Aorta (tissue), 5 donors: ENCODE results near the gene ZBED1. TPM values are rescaled to one million over a fixed set of nuclear protein-coding genes. Genes with fewer than 3 reads are reported as not detected.

Source experiments
- ATAC-seq: fragments of 200-7000 bp; cut with Tn5 transposase; one replicate; pipeline ENCODE4 v1.9.1; 2022; ENCODE audit warnings: moderate library complexity; ENCODE audit not compliant: low FRiP score
- DNase-seq, 2 donors: peaks; one replicate each; pipeline ENCODE4 v3.0.0-alpha.2; 2020
- H3K27ac ChIP-seq, 2 donors: one replicate each; pipeline ENCODE4 v1.5.1; 2013; ENCODE audit warnings: low read length in 2 of 2, mild to moderate bottlenecking in 2 of 2, moderate library complexity in 2 of 2, control low read depth in 1 of 2, inconsistent platforms in 1 of 2, low read depth in 1 of 2
- H3K27me3 ChIP-seq, 2 donors: one replicate each; pipeline ENCODE4 v1.6.1; 2013; ENCODE audit warnings: control low read depth in 1 of 2, low read length in 1 of 2, mild to moderate bottlenecking in 1 of 2, moderate library complexity in 1 of 2; ENCODE audit not compliant: insufficient read depth in 2 of 2, control insufficient read depth in 1 of 2
- H3K36me3 ChIP-seq, 2 donors: one replicate each; pipeline ENCODE4 v1.6.1; 2013; ENCODE audit warnings: control low read depth in 1 of 2, low read length in 1 of 2, mild to moderate bottlenecking in 1 of 2; ENCODE audit not compliant: insufficient read depth in 2 of 2, control insufficient read depth in 1 of 2
- H3K4me1 ChIP-seq, 2 donors: one replicate each; pipeline ENCODE4 v1.6.1; 2013; ENCODE audit warnings: low read length in 2 of 2, control low read depth in 1 of 2, mild to moderate bottlenecking in 1 of 2, moderate library complexity in 1 of 2; ENCODE audit not compliant: insufficient read depth in 2 of 2, control insufficient read depth in 1 of 2
- H3K4me3 ChIP-seq, 2 donors: one replicate each; pipeline ENCODE4 v1.5.1; 2013; ENCODE audit warnings: low read length in 2 of 2, control low read depth in 1 of 2, mild to moderate bottlenecking in 1 of 2
- H3K9me3 ChIP-seq: one replicate; pipeline ENCODE4 v1.6.1; 2013; ENCODE audit warnings: mild to moderate bottlenecking, low read length; ENCODE audit not compliant: control insufficient read depth
- WGBS, 2 donors: extraction: QIAGEN DNeasy Blood & Tissue Kit; methylation state at CpG; one replicate each; pipeline ENCODE4 v1.1.7; 2013; 5-methylcytosine and 5-hydroxymethylcytosine counted together
- intact Hi-C, 2 donors: fragments of 100-400 bp; cut with DNase I; formaldehyde crosslinking; loops; one replicate each; pipeline versions ENCODE4 v1.14.2 to v1.15.0; 2022
- polyA plus RNA-seq, 2 donors: library from polyadenylated mRNA; stranded (reverse); fragments of 200-250 nt; gene quantifications; one replicate each; pipeline ENCODE4 v1.2.3, GENCODE V29; 2013
- total RNA-seq, 2 donors: library from RNA; stranded (reverse); fragmentation: NEBNext Ultra II Directional; extraction: Animal tissue kit (Norgen Biotek cat#: 25700); gene quantifications; one replicate each; pipeline ENCODE4 v1.2.1, GENCODE V29; 2021
- donor health status: healthy with polysubstance abuse.
- donor health status: Bipolar disorder and iron deficiency.
- donor health status: DM: no; HTN: no; CAD: no.
- donor health status: DM: no; HTN: no; CAD: no.
- donor health status: DM: yes; HTN: yes; CAD: no.

ZBED1 gene
- total and polyA plus RNA-seq, 4 donors = 15.2 to 33.5 (median 23.4) TPM

- ATAC-seq = no peak
- H3K27me3 ChIP-seq = no peaks in the 10 kb centered on the region
- no peaks in the 10 kb centered on the region for H3K9me3 ChIP-seq
- no peaks in the 10 kb centered on the region for H3K36me3 ChIP-seq
- intact Hi-C loops = no loop called here
- 86 to 88% methylated on average over 14 of the region's 14 CpGs for WGBS, 2 donors
- no peak overlapping the region for H3K4me3 ChIP-seq
- H3K27ac ChIP-seq = no peak overlapping the region
- DNase-seq = no peak
- no peaks in the 10 kb centered on the region for H3K4me1 ChIP-seq
Measured at GRCh38 chrX:2495595-2495994, 5.2 kb downstream of the ZBED1 start.

DNA sequence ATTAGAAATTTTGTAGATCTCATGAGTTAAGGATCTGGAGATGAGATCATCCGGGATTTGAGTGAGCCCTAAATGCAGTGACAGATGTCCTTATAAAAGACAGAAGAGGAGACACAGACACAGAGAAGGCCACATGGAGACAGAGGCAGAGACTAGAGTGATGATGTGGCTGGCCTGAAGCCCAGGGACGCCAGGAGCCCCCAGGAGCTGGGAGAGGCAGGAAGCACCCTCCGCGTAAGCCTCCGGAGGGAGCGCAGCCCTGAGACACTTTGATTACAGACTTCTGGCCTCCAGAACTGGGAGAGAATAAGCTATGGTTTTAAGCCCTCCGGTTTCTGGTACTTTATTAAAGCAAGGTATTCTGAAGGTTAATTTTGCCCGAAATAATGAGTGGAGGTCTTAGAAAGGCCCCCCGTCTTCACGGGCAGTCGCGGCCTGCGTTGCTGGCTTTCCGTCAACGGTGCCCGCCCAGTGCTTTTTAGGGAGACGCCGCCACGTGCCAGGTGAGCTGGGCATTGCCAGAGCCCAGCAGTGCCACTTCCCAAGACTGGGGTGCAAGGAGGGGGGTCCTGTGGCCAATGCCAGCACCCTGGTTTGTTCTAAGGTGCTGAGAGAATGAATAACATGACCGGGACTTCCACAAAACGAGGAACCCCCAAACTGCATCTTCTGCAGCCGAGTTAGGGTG is 8.1 kb downstream of the ZBED1 start:
- 93 to 95% methylated on average over 22 of the region's 22 CpGs for WGBS, 2 donors
- intact Hi-C loops = no loop called here
- Histone ChIP-seq H3K36me3 (peaks cover 0 to 16% of the 10 kb centered on the region in 2 donors), H3K27ac (no peak overlapping the region), H3K9me3 (no peaks in the 10 kb centered on the region), H3K4me1 (no peaks in the 10 kb centered on the region), H3K27me3 (no peaks in the 10 kb centered on the region), H3K4me3 (no peak overlapping the region)
- DNase-seq = no peak
- ATAC-seq = no peak

DNA sequence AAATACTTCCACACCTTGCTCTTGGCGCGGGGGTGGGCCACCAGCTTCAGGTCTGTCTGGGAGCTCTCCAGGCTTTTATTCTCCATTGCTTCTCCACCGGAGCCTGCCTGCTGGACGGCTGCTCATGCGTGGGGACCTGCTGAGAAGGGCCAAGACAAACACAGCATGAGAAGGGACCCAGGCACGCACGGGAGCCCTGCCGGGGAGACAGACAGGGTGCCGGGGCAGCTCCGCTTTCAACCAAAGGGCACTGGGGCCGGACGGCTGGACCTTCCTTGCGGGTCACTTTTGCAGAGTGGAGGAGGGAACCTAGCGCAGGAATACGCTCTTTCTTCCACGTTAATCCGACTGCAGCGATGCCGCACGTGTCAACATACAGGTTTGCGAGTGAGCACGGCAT is 10.1 kb downstream of the ZBED1 start:
- no peak overlapping the region for H3K27ac ChIP-seq
- no peaks in the 10 kb centered on the region for H3K4me1 ChIP-seq
- DNase-seq (no peak), ATAC-seq (no peak)
- no peak overlapping the region for H3K4me3 ChIP-seq
- 83 to 84% methylated on average over 22 of the region's 22 CpGs for WGBS, 2 donors
- no peaks in the 10 kb centered on the region for H3K27me3 ChIP-seq
- intact Hi-C loops = no loop called here
- H3K36me3 ChIP-seq = peaks cover 0 to 19% of the 10 kb centered on the region in 2 donors
- H3K9me3 ChIP-seq = no peaks in the 10 kb centered on the region

GRCh38 chrX:2489446-2490445 is 11.0 kb downstream of the ZBED1 start:
- no peaks in the 10 kb centered on the region for H3K4me1 ChIP-seq
- no peak overlapping the region for H3K4me3 ChIP-seq
- no peak overlapping the region for H3K27ac ChIP-seq
- peaks cover 0 to 19% of the 10 kb centered on the region in 2 donors for H3K36me3 ChIP-seq
- no peaks in the 10 kb centered on the region for H3K27me3 ChIP-seq
- intact Hi-C loops = no loop called here
- ATAC-seq (no peak), DNase-seq (no peak)
- H3K9me3 ChIP-seq = no peaks in the 10 kb centered on the region
- WGBS, 2 donors = 96 to 98% methylated on average over 65 of the region's 65 CpGs

DNA sequence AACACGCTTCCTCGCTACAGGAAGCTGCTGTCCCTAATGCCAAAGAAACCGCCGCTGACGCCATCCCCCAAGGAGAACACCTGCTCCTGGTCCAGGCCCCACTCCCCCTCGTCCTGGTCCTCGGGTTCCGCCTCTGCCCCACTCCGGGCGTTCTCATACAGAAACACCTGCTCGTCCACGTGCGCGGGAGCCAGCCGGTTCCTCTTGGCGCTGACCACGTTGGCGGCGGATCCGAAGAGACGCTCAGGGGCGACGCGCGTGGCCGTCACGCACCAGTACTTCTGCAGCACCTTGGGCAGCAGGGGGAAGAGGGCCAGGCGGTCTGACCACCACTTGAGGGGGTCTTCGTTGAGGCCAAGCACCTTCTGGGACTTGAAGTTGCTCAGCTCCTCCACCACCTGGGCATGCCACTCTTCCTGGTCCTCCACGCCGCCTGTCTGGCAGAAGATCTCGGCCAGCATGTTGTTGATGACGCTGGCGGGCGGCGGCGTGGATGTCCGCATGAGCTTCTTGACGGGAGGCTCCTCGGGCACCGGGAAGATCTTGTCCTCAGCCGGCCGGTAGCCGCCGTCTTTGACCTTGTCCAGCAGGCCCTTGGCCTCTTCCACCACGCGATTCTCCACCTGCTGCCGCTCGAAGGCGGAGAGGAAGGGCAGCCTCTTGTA is 12.0 kb downstream of the ZBED1 start:
- no peaks in the 10 kb centered on the region for H3K9me3 ChIP-seq
- no peak for ATAC-seq
- intact Hi-C loops = no loop called here
- peaks cover 0 to 19% of the 10 kb centered on the region in 2 donors for H3K36me3 ChIP-seq
- no peak overlapping the region for H3K27ac ChIP-seq
- 96 to 98% methylated on average over 50 of the region's 50 CpGs for WGBS, 2 donors
- no peaks in the 10 kb centered on the region for H3K27me3 ChIP-seq
- no peak for DNase-seq
- H3K4me1 ChIP-seq = no peaks in the 10 kb centered on the region
- no peak overlapping the region for H3K4me3 ChIP-seq

GRCh38 chrX:2487366-2487765 is 13.4 kb downstream of the ZBED1 start:
- Histone ChIP-seq H3K27ac (no peak overlapping the region), H3K4me3 (no peak overlapping the region), H3K36me3 (peaks cover 0 to 19% of the 10 kb centered on the region in 2 donors), H3K9me3 (no peaks in the 10 kb centered on the region), H3K27me3 (no peaks in the 10 kb centered on the region), H3K4me1 (no peaks in the 10 kb centered on the region)
- DNase-seq = no peak
- no peak for ATAC-seq
- intact Hi-C loops = no loop called here
- WGBS, 2 donors = 93 to 95% methylated on average over 16 of the region's 16 CpGs

DNA sequence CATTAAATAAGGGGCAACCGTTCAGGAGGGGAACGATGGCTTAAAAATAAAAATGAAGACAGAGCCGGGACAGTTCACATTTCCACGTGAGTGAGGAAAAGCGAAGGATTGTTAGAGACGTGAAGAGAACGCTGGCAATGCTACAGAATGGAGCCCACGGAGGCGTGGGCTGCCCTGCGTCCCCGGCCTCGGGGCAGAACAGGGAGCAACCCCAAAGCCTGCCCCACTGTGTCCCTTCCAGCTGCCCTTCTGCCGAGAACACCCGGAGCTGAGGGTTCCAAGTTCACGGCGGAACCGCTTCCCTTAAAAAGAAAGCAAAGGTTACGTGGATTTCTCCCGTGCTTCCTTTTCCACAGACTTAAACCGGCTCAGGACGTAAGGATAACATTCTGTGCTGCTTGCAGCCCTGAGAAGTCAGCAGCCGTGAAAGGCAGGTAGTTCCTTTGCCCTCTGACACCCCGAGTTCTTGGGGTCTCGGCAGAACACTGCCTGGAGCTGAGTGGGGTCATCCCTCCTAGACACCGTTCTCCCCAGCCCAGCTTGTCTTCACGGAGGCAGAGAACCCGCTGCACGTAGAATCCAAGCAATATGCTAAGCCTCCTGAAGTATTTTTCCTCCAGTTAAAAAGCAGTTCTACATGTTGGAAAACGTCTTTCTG is 14.2 kb downstream of the ZBED1 start:
- DNase-seq (no peak), ATAC-seq (no peak)
- intact Hi-C loops = no loop called here
- no peak overlapping the region for H3K4me3 ChIP-seq
- no peaks in the 10 kb centered on the region for H3K9me3 ChIP-seq
- WGBS, 2 donors = 88 to 91% methylated on average over 29 of the region's 29 CpGs
- H3K27me3 ChIP-seq = no peaks in the 10 kb centered on the region
- H3K36me3 ChIP-seq = peaks cover 0 to 19% of the 10 kb centered on the region in 2 donors
- no peaks in the 10 kb centered on the region for H3K4me1 ChIP-seq
- no peak overlapping the region for H3K27ac ChIP-seq

DNA sequence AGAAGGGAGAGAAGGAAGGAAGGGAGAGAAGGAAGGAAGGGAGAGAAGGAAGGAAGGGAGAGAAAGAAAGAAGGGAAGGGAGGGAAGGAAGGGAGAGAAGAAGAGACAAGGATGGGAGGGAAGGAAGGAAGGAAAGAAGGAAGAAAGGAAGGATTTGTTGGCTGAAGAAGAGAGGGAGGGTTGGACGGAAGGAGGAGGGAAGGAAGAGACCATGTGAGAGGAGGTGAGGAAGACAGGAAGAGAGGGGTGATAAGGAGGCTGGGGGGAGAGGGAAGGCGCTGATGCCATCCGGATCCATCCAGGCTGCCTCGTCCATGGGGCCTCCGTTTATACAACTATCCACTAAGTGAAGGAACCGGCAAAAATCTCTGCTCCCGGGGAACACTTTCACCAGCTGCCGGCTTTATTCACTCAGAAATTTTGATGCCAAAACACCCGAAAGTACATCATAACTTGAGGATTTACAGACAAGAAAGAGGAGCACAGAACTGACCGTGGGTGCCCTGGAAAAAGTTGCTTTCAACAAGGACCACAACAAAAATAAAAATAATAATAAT is 14.9 kb downstream of the ZBED1 start:
- no peak for DNase-seq
- H3K36me3 ChIP-seq = peaks cover 0 to 19% of the 10 kb centered on the region in 2 donors
- no peak overlapping the region for H3K4me3 ChIP-seq

More for the DNA sequence above, 14.9 kb downstream of the ZBED1 start:
- intact Hi-C loops = no loop called here
- H3K4me1 ChIP-seq = no peaks in the 10 kb centered on the region
- no peak overlapping the region for H3K27ac ChIP-seq
- WGBS, 2 donors = 89 to 92% methylated on average over 10 of the region's 10 CpGs
- H3K27me3 ChIP-seq = no peaks in the 10 kb centered on the region
- no peaks in the 10 kb centered on the region for H3K9me3 ChIP-seq
- ATAC-seq = no peak
